Gastrocnemius medialis (tissue), 4 donors: ENCODE data around the gene PLEKHG1. TPM values are rescaled to one million over a fixed set of nuclear protein-coding genes. Genes with fewer than 3 reads are reported as not detected.

ENCODE experiments used
- ATAC-seq, 2 donors: fragments of 150-250 bp; one replicate each; pipeline ENCODE4 v1.9.1; 2016
- DNase-seq, 2 donors: peaks; one replicate each; pipeline ENCODE4 v3.0.0-alpha.2; 2019
- H3K27ac ChIP-seq, 4 donors: fragments of 200-600 bp; sonication (generic); 1 replicate in 1 of 4; 2 replicates in 3 of 4; pipeline ENCODE4 v1.5.1; 2016 to 2018; ENCODE audit warnings: mild to moderate bottlenecking in 2 of 4, moderate library complexity in 1 of 4
- H3K27me3 ChIP-seq, 3 donors: fragments of 200-600 bp; sonication (generic) in 2 of 3; 1 replicate in 1 of 3; 2 replicates in 2 of 3; pipeline versions ENCODE4 v1.5.1 to v1.6.0; 2016 to 2019; ENCODE audit warnings: mild to moderate bottlenecking in 1 of 3, moderate library complexity in 1 of 3
- H3K36me3 ChIP-seq, 2 donors: fragments of 200-600 bp; sonication (generic) in 1 of 2; one replicate each; pipeline ENCODE4 v1.5.1; 2017 to 2018
- H3K4me1 ChIP-seq, 2 donors: fragments of 200-600 bp; sonication (generic) in 1 of 2; one replicate each; pipeline ENCODE4 v1.5.1; 2016 to 2017; ENCODE audit warnings: mild to moderate bottlenecking in 2 of 2
- H3K4me3 ChIP-seq, 4 donors: fragments of 200-600 bp; sonication (generic) in 3 of 4; 1 replicate in 1 of 4; 2 replicates in 3 of 4; pipeline ENCODE4 v1.5.1; 2016 to 2019; ENCODE audit warnings: mild to moderate bottlenecking in 2 of 4
- H3K9me3 ChIP-seq, 3 donors: fragments of 200-600 bp; sonication (generic) in 2 of 3; 1 replicate in 1 of 3; 2 replicates in 2 of 3; pipeline ENCODE4 v1.5.1; 2016 to 2019
- POLR2A ChIP-seq, 2 donors: fragments of 450-650 bp; IDR thresholded peaks; one replicate each; pipeline ENCODE4 v1.6.1; 2017; ENCODE audit warnings: antibody characterized with exemption in 2 of 2, mild to moderate bottlenecking in 2 of 2, moderate library complexity in 2 of 2
- in situ Hi-C, 4 donors: fragments of 200-750 bp; cut with MboI; loops; one replicate each; pipeline versions ENCODE4 v1.15.0 to v1.8.0; 2017; ENCODE audit warnings: low sequenced_read_pairs in 4 of 4
- intact Hi-C: fragments of 100-400 bp; cut with DNase I; formaldehyde crosslinking; loops from one replicate; pipeline ENCODE4 v1.15.1; 2023; ENCODE audit warnings: low total_unique reads
- total RNA-seq, 4 donors: library from RNA; depleted of rRNA; stranded (reverse); fragments of >200 nt; gene quantifications; one replicate each; pipeline versions ENCODE4 v1.1.0 to v1.2.3, GENCODE V29; 2016
- TF ChIP-seq, protein P1 (sequence below), 5 experiments: fragments of 450-650 bp in 3 of 5; fragments of 200-600 bp in 2 of 5; sonication (generic) in 2 of 5; IDR thresholded peaks in 4 of 5; conservative IDR thresholded peaks in 1 of 5; 1 replicate in 4 of 5; 2 replicates in 1 of 5; pipeline ENCODE4 v1.5.1; 2016 to 2019; ENCODE audit warnings: antibody characterized with exemption in 5 of 5, mild to moderate bottlenecking in 3 of 5, moderate library complexity in 3 of 5

PLEKHG1 gene
- total RNA-seq, 4 donors from 2014 or later = 2.3 to 7.7 (median 4.4) TPM

DNA sequence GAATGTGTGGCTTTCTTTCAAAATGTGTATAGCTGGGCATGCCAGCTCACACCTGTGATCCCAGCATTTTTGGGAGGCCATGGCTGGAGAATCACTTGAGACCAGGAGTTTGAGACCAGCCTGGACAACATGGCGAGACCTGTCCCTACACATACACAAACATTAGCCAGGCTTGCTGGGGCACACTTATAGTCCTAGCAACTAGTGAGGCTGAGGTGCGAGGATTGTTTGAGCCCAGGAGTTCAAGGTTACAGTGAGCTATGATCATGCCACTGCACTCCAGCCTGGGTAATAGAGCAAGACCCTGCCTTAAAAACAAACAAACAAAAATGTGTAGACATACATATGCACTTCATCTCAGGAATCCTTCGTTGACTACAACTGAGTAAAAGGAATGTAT lies 31.1 kb upstream of the PLEKHG1 start:
- DNase-seq (no peak), ATAC-seq (no peak)
- Histone ChIP-seq H3K27me3 (no peaks in the 10 kb centered on the region), H3K36me3 (no peaks in the 10 kb centered on the region), H3K4me3 (no peak overlapping the region), H3K27ac (no peak overlapping the region), H3K4me1 (no peaks in the 10 kb centered on the region), H3K9me3 (no peaks in the 10 kb centered on the region)
- in situ Hi-C loops = no loop called here
- TF ChIP-seq, protein P1, sequence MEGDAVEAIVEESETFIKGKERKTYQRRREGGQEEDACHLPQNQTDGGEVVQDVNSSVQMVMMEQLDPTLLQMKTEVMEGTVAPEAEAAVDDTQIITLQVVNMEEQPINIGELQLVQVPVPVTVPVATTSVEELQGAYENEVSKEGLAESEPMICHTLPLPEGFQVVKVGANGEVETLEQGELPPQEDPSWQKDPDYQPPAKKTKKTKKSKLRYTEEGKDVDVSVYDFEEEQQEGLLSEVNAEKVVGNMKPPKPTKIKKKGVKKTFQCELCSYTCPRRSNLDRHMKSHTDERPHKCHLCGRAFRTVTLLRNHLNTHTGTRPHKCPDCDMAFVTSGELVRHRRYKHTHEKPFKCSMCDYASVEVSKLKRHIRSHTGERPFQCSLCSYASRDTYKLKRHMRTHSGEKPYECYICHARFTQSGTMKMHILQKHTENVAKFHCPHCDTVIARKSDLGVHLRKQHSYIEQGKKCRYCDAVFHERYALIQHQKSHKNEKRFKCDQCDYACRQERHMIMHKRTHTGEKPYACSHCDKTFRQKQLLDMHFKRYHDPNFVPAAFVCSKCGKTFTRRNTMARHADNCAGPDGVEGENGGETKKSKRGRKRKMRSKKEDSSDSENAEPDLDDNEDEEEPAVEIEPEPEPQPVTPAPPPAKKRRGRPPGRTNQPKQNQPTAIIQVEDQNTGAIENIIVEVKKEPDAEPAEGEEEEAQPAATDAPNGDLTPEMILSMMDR (IDR thresholded peaks at IDR 0.05 in 4 of 5, conservative IDR thresholded peaks at IDR 0.05 in 1 of 5) = no peak
- no peak for TF ChIP-seq POLR2A (IDR thresholded peaks at IDR 0.05)
- intact Hi-C loops = no loop called here

DNA sequence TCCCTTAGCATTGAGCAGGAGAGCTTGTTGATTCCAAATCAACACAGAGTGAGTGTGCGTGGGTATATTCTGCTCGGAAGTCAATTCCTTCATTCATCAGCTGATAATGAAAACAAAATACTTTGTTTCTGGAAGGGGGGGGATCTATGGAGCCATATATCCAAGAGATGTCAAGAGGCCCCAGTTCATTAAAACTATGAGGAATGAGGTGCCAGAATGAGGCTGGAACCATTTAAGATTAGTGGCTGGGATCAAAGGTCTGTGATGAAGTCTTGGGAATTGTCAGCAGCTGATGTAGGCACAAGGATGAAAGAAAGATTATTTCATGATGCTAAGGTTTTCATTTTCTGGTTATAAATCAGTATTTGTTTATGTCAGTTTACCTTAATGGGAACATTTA lies 30.5 kb upstream of the PLEKHG1 start:
- in situ Hi-C loops = no loop called here
- no peaks in the 10 kb centered on the region for H3K4me1 ChIP-seq
- no peak overlapping the region for H3K4me3 ChIP-seq
- ATAC-seq (no peak), DNase-seq (no peak)
- no peak for TF ChIP-seq POLR2A (IDR thresholded peaks at IDR 0.05)
- no peaks in the 10 kb centered on the region for H3K27me3 ChIP-seq
- intact Hi-C loops = no loop called here
- no peaks in the 10 kb centered on the region for H3K36me3 ChIP-seq
- no peak overlapping the region for H3K27ac ChIP-seq
- no peaks in the 10 kb centered on the region for H3K9me3 ChIP-seq

DNA sequence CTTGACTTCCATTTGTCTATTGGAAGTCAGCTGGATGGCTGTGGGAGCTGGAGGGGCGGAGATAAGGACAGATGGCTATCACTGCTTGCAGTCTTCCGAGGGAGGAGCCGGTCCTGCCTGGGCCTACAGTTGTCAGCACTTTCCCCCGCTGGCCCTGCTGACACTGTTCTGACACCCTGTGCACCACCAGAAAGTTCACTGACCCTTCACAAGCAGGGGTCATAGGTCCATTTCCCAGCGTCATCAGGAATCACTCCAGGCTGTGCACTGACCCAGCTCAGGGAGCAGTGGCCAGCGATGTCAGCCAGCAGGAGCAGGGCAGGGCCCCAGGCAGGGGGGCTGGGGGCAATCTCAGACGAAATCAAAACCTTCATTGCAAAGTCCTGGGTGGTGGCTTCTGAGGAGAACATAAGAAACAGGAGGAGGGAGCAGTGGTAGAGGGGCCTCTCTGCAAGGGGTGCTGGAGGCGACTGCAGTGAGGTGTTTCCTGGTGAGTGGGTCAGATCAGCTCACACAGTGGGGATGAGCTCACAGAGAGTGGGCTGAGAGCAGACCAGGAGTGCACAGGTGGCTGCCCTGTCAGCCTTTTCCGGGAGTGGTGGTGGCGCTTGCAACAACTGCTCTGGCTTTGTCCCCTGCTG lies 26.5 kb upstream of the PLEKHG1 start:
- no peak for TF ChIP-seq POLR2A (IDR thresholded peaks at IDR 0.05)
- TF ChIP-seq, protein P1 (IDR thresholded peaks at IDR 0.05 in 4 of 5, conservative IDR thresholded peaks at IDR 0.05 in 1 of 5) = no peak
- no peak for ATAC-seq
- Histone ChIP-seq H3K9me3 (no peaks in the 10 kb centered on the region), H3K27me3 (no peaks in the 10 kb centered on the region), H3K4me1 (no peaks in the 10 kb centered on the region), H3K4me3 (no peak overlapping the region), H3K36me3 (no peaks in the 10 kb centered on the region), H3K27ac (no peak overlapping the region)
- intact Hi-C loops = no loop called here
- in situ Hi-C loops = no loop called here
- DNase-seq = no peak

DNA sequence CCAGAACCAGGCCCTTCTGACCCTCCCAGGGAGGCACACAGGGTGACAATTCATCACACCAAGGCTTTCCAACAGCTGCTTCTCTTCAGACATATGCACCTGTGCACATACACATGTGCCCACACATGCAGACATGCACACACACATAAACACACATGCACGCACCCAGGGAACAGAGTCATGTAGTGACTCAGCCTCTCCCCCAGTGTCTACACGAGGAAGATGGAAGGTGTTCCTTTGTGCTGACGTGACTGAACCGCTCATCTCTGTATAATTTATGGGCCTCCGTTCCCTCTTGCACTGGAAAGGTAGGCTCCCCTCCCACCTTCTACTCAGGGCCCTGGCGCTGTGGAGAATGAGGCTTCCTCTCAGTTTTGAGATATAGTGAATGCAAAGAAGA lies 23.8 kb upstream of the PLEKHG1 start:
- Histone ChIP-seq H3K4me3 (no peak overlapping the region), H3K27ac (no peak overlapping the region), H3K9me3 (no peaks in the 10 kb centered on the region), H3K27me3 (no peaks in the 10 kb centered on the region), H3K4me1 (no peaks in the 10 kb centered on the region), H3K36me3 (no peaks in the 10 kb centered on the region)
- in situ Hi-C loops = no loop called here
- DNase-seq (no peak), ATAC-seq (no peak)
- no peak for TF ChIP-seq POLR2A (IDR thresholded peaks at IDR 0.05)
- TF ChIP-seq, protein P1 (IDR thresholded peaks at IDR 0.05 in 4 of 5, conservative IDR thresholded peaks at IDR 0.05 in 1 of 5) = no peak
- intact Hi-C loops = no loop called here

DNA sequence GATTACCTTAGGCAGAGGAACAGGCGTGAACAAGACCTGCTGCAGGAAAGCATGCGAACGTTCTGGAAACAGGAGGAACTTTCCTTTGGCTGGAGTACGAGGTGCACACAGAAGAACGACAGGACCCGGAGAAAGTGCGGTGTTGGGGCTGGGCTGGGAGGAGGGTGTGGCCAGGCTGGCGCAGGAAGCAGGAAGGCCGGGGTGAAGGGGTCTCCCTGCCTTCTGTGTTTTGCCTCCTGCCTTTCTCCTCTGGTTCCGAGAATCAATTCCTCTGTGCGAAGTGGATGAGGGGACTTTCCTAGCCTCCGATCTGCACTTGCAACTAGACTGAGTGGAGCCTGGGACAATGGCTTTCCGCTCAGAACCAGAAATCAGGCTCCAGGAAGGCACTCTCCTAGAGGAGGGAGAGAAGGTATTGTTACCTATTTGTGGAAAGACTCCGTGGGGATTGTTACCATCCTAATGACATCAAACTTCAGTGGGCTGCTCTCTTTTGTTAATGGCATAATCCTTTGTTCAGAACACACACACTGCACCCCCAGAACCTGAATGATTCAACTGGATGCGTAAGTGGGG lies 22.9 kb upstream of the PLEKHG1 start:
- in situ Hi-C loops (no loop called here), intact Hi-C loops (no loop called here)
- Histone ChIP-seq H3K4me3 (no peak overlapping the region), H3K27ac (peak overlapping the region in 2 of 4 donors; percentile 24 to 25), H3K4me1 (no peaks in the 10 kb centered on the region), H3K9me3 (no peaks in the 10 kb centered on the region), H3K27me3 (no peaks in the 10 kb centered on the region), H3K36me3 (no peaks in the 10 kb centered on the region)
- TF ChIP-seq POLR2A (IDR thresholded peaks at IDR 0.05) = no peak
- TF ChIP-seq, protein P1 (IDR thresholded peaks at IDR 0.05 in 4 of 5, conservative IDR thresholded peaks at IDR 0.05 in 1 of 5) = no peak
- ATAC-seq (peak in 1 of 2 donors; percentile 39), DNase-seq (no peak)
